Duodenal mucosa (tissue), 2 donors: ENCODE measurements around the gene GAPDH.
A peak's percentile ranks its signal among the peaks of the same experiment; 100 is the strongest.
"Not testable (repeated sequence)": the region's sequence is repeated elsewhere in the genome, so short reads cannot be mapped to it uniquely, and the experiment has no call there.

Experiments used
- H3K27ac ChIP-seq: one replicate; pipeline ENCODE4 v1.7.0; 2013; ENCODE audit warnings: low read depth, low read length
- H3K27me3 ChIP-seq, 2 donors: one replicate each; pipeline ENCODE4 v1.7.0; 2013; ENCODE audit warnings: low read length in 2 of 2, control low read depth in 1 of 2; ENCODE audit not compliant: insufficient read depth in 2 of 2, control insufficient read depth in 1 of 2
- H3K36me3 ChIP-seq, 2 donors: one replicate each; pipeline ENCODE4 v1.7.0; 2013; ENCODE audit warnings: low read length in 2 of 2, control low read depth in 1 of 2; ENCODE audit not compliant: insufficient read depth in 2 of 2, control insufficient read depth in 1 of 2
- H3K4me1 ChIP-seq, 2 donors: one replicate each; pipeline ENCODE4 v1.7.0; 2013; ENCODE audit warnings: low read length in 2 of 2, control low read depth in 1 of 2; ENCODE audit not compliant: insufficient read depth in 2 of 2, control insufficient read depth in 1 of 2
- H3K4me3 ChIP-seq, 2 donors: one replicate each; pipeline ENCODE4 v1.7.0; 2013; ENCODE audit warnings: low read length in 2 of 2, low read depth in 1 of 2
- H3K9ac ChIP-seq, 2 donors: one replicate each; pipeline ENCODE4 v1.7.0; 2013; ENCODE audit warnings: low read length in 2 of 2, low read depth in 1 of 2
- H3K9me3 ChIP-seq, 2 donors: one replicate each; pipeline ENCODE4 v1.7.0; 2013; ENCODE audit warnings: low read length in 2 of 2, control low read depth in 1 of 2; ENCODE audit not compliant: control insufficient read depth in 1 of 2

Gene GAPDH

GRCh38 chr12:6535960-6536847 is 1.9 kb downstream of the GAPDH start:
- Histone ChIP-seq H3K4me1 (peaks cover 55 to 69% of the 10 kb centered on the region in 2 donors), H3K9ac (peak overlapping the region; percentile 81 to 90), H3K9me3 (no peaks in the 10 kb centered on the region), H3K36me3 (peaks cover 20 to 37% of the 10 kb centered on the region in 2 donors), H3K27me3 (no peaks in the 10 kb centered on the region), H3K4me3 (peak overlapping the region; percentile 88 to 91), H3K27ac (peak overlapping the region; percentile 94)

- H3K4me1 ChIP-seq = peaks cover 61 to 73% of the 10 kb centered on the region in 2 donors
- peak overlapping the region in 1 of 2 donors; percentile 88 for H3K4me3 ChIP-seq
- H3K27me3 ChIP-seq = no peaks in the 10 kb centered on the region
- no peak overlapping the region for H3K9ac ChIP-seq
- no peak overlapping the region for H3K27ac ChIP-seq
- peaks cover 20 to 33% of the 10 kb centered on the region in 2 donors for H3K36me3 ChIP-seq
- no peaks in the 10 kb centered on the region for H3K9me3 ChIP-seq
Measured at GRCh38 chr12:6536894-6537579, 2.7 kb downstream of the GAPDH start.

- H3K9ac ChIP-seq, H3K4me3 ChIP-seq, H3K27me3 ChIP-seq, H3K9me3 ChIP-seq: not testable (repeated sequence)
- Histone ChIP-seq H3K4me1 (peaks cover 59 to 71% of the 10 kb centered on the region in 2 donors), H3K36me3 (peaks cover 20 to 33% of the 10 kb centered on the region in 2 donors), H3K27ac (peak overlapping the region; percentile 45)
Measured at GRCh38 chr12:6537580-6538419, 3.5 kb downstream of the GAPDH start.

- no peaks in the 10 kb centered on the region for H3K27me3 ChIP-seq
- peaks cover 57 to 63% of the 10 kb centered on the region in 2 donors for H3K4me1 ChIP-seq
- H3K9me3 ChIP-seq = no peaks in the 10 kb centered on the region
- no peak overlapping the region for H3K27ac ChIP-seq
- peaks cover 20 to 33% of the 10 kb centered on the region in 2 donors for H3K36me3 ChIP-seq
- no peak overlapping the region for H3K9ac ChIP-seq
- no peak overlapping the region for H3K4me3 ChIP-seq
Measured at GRCh38 chr12:6538420-6539313, 4.3 kb downstream of the GAPDH start.

- H3K27ac ChIP-seq = no peak overlapping the region
Measured at GRCh38 chr12:6539314-6539682, 5.0 kb downstream of the GAPDH start.

GRCh38 chr12:6539707-6540134 is 5.4 kb downstream of the GAPDH start:
- Histone ChIP-seq H3K4me1 (peaks cover 57 to 66% of the 10 kb centered on the region in 2 donors), H3K27me3 (no peaks in the 10 kb centered on the region), H3K36me3 (peaks cover 20 to 38% of the 10 kb centered on the region in 2 donors), H3K27ac (peak overlapping the region; percentile 90), H3K4me3 (peak overlapping the region; percentile 37 to 60), H3K9ac (peak overlapping the region; percentile 48 to 52), H3K9me3 (no peaks in the 10 kb centered on the region)

More at GRCh38 chr12:6539314-6539682, 5.0 kb downstream of the GAPDH start:
- no peak overlapping the region for H3K4me3 ChIP-seq
- H3K9me3 ChIP-seq = no peaks in the 10 kb centered on the region
- peak overlapping the region in 1 of 2 donors; percentile 40 for H3K9ac ChIP-seq
- H3K36me3 ChIP-seq = peaks cover 20 to 34% of the 10 kb centered on the region in 2 donors
- no peaks in the 10 kb centered on the region for H3K27me3 ChIP-seq
- peaks cover 57 to 63% of the 10 kb centered on the region in 2 donors for H3K4me1 ChIP-seq

GRCh38 chr12:6540181-6540877 is 6.0 kb downstream of the GAPDH start:
- peaks cover 57 to 64% of the 10 kb centered on the region in 2 donors for H3K4me1 ChIP-seq
- H3K27me3 ChIP-seq = no peaks in the 10 kb centered on the region
- peak overlapping the region; percentile 90 for H3K27ac ChIP-seq
- peak overlapping the region; percentile 48 to 52 for H3K9ac ChIP-seq
- peaks cover 20 to 38% of the 10 kb centered on the region in 2 donors for H3K36me3 ChIP-seq
- peak overlapping the region; percentile 37 to 60 for H3K4me3 ChIP-seq
- H3K9me3 ChIP-seq = no peaks in the 10 kb centered on the region

GRCh38 chr12:6541371-6542165 is 7.3 kb downstream of the GAPDH start:
- Histone ChIP-seq H3K27me3 (no peaks in the 10 kb centered on the region), H3K4me3 (peak overlapping the region; percentile 18 to 62), H3K36me3 (peaks cover 17 to 36% of the 10 kb centered on the region in 2 donors), H3K9me3 (no peaks in the 10 kb centered on the region), H3K9ac (peak overlapping the region; percentile 57 to 73), H3K4me1 (peaks cover 45 to 52% of the 10 kb centered on the region in 2 donors), H3K27ac (peak overlapping the region; percentile 90)
